ENCODE results near the gene CENPX. TPM values are rescaled to one million over a fixed set of nuclear protein-coding genes. Genes with fewer than 3 reads are reported as not detected.

CENPX gene
- total and polyA plus RNA-seq, 2 of the 13 experiments (the other 11 are each of a cell fraction or from before 2014, with no cell fraction given): 92.7 to 170 TPM

DNA sequence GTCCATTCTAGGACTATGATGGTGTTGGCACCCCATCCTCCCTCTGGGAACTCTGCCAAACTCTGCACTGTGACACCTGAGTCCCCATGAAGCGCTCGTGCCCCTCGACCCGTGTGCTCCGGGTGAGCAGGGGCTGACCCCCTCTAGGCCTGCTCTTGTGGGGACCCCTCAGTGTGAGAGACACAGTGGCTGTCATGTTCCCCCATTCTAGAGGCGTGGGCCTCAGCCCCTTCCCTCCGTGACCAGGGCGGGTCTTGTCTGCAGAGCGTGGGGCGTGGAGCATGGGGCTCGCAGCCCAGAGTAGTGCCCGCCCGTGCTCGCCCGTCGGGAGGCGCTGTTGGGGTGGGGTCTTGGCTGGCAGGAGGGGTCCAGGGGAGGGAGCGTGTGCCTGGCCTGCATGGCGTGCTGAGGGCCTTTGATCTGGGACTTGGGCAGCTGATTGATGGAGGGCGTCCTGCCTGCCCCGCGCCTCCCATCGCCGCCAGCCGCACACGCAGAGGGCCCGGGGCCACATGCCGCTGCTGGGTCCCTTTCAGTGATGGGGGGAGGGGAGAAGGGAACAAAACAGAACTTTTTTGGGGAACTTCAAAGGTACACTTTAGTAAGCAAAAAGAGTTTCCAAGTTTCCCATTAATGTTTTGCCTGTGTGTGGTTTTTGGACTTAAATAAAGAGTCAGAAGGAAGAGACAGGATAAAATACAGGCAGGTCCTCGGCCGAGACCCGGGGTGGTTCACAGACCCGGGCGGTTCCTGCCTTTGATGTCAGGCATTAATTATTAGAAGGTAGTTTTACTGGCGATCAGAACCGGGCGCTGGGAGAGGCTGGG, 22.5 kb downstream of the CENPX start (continued):
- TF ChIP-seq, protein P1, sequence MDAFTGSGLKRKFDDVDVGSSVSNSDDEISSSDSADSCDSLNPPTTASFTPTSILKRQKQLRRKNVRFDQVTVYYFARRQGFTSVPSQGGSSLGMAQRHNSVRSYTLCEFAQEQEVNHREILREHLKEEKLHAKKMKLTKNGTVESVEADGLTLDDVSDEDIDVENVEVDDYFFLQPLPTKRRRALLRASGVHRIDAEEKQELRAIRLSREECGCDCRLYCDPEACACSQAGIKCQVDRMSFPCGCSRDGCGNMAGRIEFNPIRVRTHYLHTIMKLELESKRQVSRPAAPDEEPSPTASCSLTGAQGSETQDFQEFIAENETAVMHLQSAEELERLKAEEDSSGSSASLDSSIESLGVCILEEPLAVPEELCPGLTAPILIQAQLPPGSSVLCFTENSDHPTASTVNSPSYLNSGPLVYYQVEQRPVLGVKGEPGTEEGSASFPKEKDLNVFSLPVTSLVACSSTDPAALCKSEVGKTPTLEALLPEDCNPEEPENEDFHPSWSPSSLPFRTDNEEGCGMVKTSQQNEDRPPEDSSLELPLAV (CRISPR knock-in tag; conservative IDR thresholded peaks at IDR 0.05; ENCODE audit: low read depth): no peak
- TF ChIP-seq PTBP1 (IDR thresholded peaks at IDR 0.05; ENCODE audit: low read depth, low read length, poor library complexity, severe bottlenecking): peak; percentile 59
- TF ChIP-seq TBP (CRISPR knock-in tag; IDR thresholded peaks at IDR 0.05): 0 out of 2 replicates have a peak, but pooled peaks have one; percentile 7
- TF ChIP-seq, protein P2, sequence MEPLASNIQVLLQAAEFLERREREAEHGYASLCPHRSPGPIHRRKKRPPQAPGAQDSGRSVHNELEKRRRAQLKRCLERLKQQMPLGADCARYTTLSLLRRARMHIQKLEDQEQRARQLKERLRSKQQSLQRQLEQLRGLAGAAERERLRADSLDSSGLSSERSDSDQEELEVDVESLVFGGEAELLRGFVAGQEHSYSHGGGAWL (CRISPR knock-in tag; IDR thresholded peaks at IDR 0.05): 0 out of 2 replicates have a peak, but pooled peaks have one; percentile 7
- no peak for TF ChIP-seq ZNF207 (IDR thresholded peaks at IDR 0.05; ENCODE audit: borderline replicate concordance)
- TF ChIP-seq NAIF1 (CRISPR knock-in tag; IDR thresholded peaks at IDR 0.05; ENCODE audit: borderline replicate concordance): 0 out of 2 replicates have a peak, but pooled peaks have one; percentile 3
- peak; percentile 98 for TF ChIP-seq TCF7L2 (IDR thresholded peaks at IDR 0.05; ENCODE audit: low read depth, low read length)
- TF ChIP-seq ZBTB3 (CRISPR knock-in tag; IDR thresholded peaks at IDR 0.05; ENCODE audit: borderline replicate concordance, low read depth): peak; percentile 43; the same call in 1 of the 2 replicates
- TF ChIP-seq TEAD3 (CRISPR knock-in tag; optimal IDR thresholded peaks at IDR 0.05; ENCODE audit: borderline replicate concordance): no peak
- TF ChIP-seq ZFP90 (CRISPR knock-in tag; IDR thresholded peaks at IDR 0.05; ENCODE audit: borderline replicate concordance): peak; percentile 95
- TF ChIP-seq HIVEP1 (CRISPR knock-in tag; IDR thresholded peaks at IDR 0.05): no peak
- no peak for TF ChIP-seq HMGA1 (CRISPR knock-in tag; conservative IDR thresholded peaks at IDR 0.05)
- peak; percentile 55; the same call in 1 of the 2 replicates for TF ChIP-seq ZFP41 (CRISPR knock-in tag; IDR thresholded peaks at IDR 0.05; ENCODE audit: borderline replicate concordance)
- TF ChIP-seq, protein P3, sequence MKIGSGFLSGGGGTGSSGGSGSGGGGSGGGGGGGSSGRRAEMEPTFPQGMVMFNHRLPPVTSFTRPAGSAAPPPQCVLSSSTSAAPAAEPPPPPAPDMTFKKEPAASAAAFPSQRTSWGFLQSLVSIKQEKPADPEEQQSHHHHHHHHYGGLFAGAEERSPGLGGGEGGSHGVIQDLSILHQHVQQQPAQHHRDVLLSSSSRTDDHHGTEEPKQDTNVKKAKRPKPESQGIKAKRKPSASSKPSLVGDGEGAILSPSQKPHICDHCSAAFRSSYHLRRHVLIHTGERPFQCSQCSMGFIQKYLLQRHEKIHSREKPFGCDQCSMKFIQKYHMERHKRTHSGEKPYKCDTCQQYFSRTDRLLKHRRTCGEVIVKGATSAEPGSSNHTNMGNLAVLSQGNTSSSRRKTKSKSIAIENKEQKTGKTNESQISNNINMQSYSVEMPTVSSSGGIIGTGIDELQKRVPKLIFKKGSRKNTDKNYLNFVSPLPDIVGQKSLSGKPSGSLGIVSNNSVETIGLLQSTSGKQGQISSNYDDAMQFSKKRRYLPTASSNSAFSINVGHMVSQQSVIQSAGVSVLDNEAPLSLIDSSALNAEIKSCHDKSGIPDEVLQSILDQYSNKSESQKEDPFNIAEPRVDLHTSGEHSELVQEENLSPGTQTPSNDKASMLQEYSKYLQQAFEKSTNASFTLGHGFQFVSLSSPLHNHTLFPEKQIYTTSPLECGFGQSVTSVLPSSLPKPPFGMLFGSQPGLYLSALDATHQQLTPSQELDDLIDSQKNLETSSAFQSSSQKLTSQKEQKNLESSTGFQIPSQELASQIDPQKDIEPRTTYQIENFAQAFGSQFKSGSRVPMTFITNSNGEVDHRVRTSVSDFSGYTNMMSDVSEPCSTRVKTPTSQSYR (CRISPR knock-in tag; IDR thresholded peaks at IDR 0.05; ENCODE audit: borderline replicate concordance): peak; percentile 98
- TF ChIP-seq, protein P4, sequence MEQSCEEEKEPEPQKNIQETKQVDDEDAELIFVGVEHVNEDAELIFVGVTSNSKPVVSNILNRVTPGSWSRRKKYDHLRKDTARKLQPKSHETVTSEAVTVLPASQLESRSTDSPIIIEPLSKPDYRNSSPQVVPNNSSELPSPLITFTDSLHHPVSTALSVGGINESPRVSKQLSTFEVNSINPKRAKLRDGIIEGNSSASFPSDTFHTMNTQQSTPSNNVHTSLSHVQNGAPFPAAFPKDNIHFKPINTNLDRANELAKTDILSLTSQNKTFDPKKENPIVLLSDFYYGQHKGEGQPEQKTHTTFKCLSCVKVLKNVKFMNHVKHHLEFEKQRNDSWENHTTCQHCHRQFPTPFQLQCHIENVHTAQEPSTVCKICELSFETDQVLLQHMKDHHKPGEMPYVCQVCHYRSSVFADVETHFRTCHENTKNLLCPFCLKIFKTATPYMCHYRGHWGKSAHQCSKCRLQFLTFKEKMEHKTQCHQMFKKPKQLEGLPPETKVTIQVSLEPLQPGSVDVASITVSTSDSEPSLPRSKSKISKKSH (CRISPR knock-in tag; IDR thresholded peaks at IDR 0.05; ENCODE audit: borderline replicate concordance): peak; percentile 49; the same call in 1 of the 2 replicates
- 0 out of 2 replicates have a peak, but pooled peaks have one; percentile 62 for TF ChIP-seq ZFYVE20 (CRISPR knock-in tag; IDR thresholded peaks at IDR 0.05; ENCODE audit: borderline replicate concordance, low read depth)
- no peak; the same call in 1 of the 2 replicates for TF ChIP-seq ZSCAN29 (CRISPR knock-in tag; conservative IDR thresholded peaks at IDR 0.05)
- TF ChIP-seq, protein P5, sequence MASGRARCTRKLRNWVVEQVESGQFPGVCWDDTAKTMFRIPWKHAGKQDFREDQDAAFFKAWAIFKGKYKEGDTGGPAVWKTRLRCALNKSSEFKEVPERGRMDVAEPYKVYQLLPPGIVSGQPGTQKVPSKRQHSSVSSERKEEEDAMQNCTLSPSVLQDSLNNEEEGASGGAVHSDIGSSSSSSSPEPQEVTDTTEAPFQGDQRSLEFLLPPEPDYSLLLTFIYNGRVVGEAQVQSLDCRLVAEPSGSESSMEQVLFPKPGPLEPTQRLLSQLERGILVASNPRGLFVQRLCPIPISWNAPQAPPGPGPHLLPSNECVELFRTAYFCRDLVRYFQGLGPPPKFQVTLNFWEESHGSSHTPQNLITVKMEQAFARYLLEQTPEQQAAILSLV (CRISPR knock-in tag; IDR thresholded peaks at IDR 0.05; ENCODE audit: borderline replicate concordance): peak; percentile 89; the same call in 1 of the 2 replicates

All from HepG2 (cell line).